KMS-11 (cell line): ENCODE measurements around the gene IL22RA2.

Experiments used
- H2AFZ ChIP-seq: fragments of 200-600 bp; sonication (generic); 2 replicates; pipeline ENCODE4 v1.6.1; 2016; ENCODE audit warnings: antibody characterized with exemption, mixed run types, low read depth
- H3K27ac ChIP-seq: fragments of 200-600 bp; sonication (generic); 2 replicates; pipeline ENCODE4 v1.6.1; 2016; ENCODE audit warnings: mild to moderate bottlenecking, mixed run types
- H3K27me3 ChIP-seq: fragments of 200-600 bp; sonication (generic); 2 replicates; pipeline ENCODE4 v1.6.1; 2017; ENCODE audit warnings: mild to moderate bottlenecking, low read depth, mixed run types, moderate library complexity; ENCODE audit not compliant: insufficient read depth
- H3K36me3 ChIP-seq: fragments of 200-600 bp; sonication (generic); 2 replicates; pipeline ENCODE4 v1.6.1; 2017; ENCODE audit warnings: mild to moderate bottlenecking, mixed run types; ENCODE audit not compliant: insufficient read depth
- H3K4me1 ChIP-seq: fragments of 200-600 bp; sonication (generic); 2 replicates; pipeline ENCODE4 v1.6.1; 2016; ENCODE audit warnings: mild to moderate bottlenecking, low read depth, mixed run types; ENCODE audit not compliant: poor library complexity, severe bottlenecking
- H3K4me2 ChIP-seq: fragments of 200-600 bp; sonication (generic); 2 replicates; pipeline ENCODE4 v1.7.0; 2016; ENCODE audit warnings: mild to moderate bottlenecking, mixed run types
- H3K4me3 ChIP-seq: fragments of 200-600 bp; sonication (generic); IDR thresholded peaks from 2 replicates; pipeline ENCODE4 v1.6.1; 2017; ENCODE audit warnings: low read depth, low read length, mixed read lengths; ENCODE audit not compliant: insufficient read depth
- H3K79me2 ChIP-seq: fragments of 200-600 bp; sonication (generic); 2 replicates; pipeline ENCODE4 v1.6.1; 2016; ENCODE audit warnings: low read depth, mixed run types; ENCODE audit not compliant: insufficient read depth
- H3K9ac ChIP-seq: fragments of 200-600 bp; sonication (generic); 2 replicates; pipeline ENCODE4 v1.6.1; 2016; ENCODE audit warnings: mild to moderate bottlenecking, mixed run types
- H4K20me1 ChIP-seq: fragments of 200-600 bp; sonication (generic); 2 replicates; pipeline ENCODE4 v1.6.1; 2016; ENCODE audit warnings: mild to moderate bottlenecking, mixed run types; ENCODE audit not compliant: insufficient read depth
- TF ChIP-seq, protein P1 (sequence below): fragments of 200-600 bp; sonication (generic); conservative IDR thresholded peaks from 2 replicates; pipeline ENCODE4 v1.6.1; 2017; ENCODE audit warnings: low read depth, mild to moderate bottlenecking, antibody characterized with exemption, low read length, moderate library complexity, mixed read lengths

Gene IL22RA2

DNA sequence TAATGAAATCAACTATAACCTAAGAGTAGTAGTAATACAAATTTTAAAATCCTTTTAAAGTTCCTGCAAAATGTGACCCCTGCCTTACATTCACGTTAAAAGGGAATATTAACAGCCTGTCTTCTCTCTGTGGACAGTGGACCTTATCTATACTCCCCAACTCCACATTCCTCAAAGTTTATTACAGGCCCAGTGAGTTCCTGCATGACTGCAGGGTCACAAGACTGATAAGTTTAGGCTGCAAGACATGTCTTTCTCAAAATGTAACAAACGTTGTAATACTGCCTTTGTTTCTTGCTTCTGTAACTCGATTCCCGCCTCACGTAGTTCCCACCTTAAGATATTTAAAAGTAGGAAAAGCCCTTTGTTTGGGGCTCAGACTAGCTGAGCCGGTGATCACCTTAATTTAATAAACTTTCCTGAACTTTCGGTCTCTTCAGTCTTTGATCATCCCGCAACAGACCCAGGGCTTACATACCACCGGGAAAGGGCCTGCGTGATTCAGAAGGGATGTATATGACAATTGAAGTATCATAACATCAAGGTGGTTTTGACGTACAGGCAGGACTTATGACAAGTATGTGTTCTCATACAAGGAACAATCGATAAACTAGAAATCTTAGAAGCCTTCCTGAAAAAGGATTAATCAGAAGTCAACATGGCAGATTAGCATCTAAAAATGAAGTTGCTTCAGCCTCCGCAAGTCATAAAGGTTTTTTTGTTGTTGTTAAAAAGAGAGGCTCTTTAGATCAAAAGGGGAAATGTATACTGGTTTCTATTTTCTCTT, 3.0 kb downstream of the IL22RA2 start:
- TF ChIP-seq, protein P1, sequence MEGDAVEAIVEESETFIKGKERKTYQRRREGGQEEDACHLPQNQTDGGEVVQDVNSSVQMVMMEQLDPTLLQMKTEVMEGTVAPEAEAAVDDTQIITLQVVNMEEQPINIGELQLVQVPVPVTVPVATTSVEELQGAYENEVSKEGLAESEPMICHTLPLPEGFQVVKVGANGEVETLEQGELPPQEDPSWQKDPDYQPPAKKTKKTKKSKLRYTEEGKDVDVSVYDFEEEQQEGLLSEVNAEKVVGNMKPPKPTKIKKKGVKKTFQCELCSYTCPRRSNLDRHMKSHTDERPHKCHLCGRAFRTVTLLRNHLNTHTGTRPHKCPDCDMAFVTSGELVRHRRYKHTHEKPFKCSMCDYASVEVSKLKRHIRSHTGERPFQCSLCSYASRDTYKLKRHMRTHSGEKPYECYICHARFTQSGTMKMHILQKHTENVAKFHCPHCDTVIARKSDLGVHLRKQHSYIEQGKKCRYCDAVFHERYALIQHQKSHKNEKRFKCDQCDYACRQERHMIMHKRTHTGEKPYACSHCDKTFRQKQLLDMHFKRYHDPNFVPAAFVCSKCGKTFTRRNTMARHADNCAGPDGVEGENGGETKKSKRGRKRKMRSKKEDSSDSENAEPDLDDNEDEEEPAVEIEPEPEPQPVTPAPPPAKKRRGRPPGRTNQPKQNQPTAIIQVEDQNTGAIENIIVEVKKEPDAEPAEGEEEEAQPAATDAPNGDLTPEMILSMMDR: no peak
- Histone ChIP-seq H3K79me2 (no peaks in the 10 kb centered on the region), H4K20me1 (no peaks in the 10 kb centered on the region), H3K9ac (no peak overlapping the region), H3K27ac (no peak overlapping the region), H3K4me2 (no peak overlapping the region), H2AFZ (no peak overlapping the region), H3K4me3 (no peak overlapping the region), H3K27me3 (no peaks in the 10 kb centered on the region), H3K36me3 (no peaks in the 10 kb centered on the region), H3K4me1 (peaks cover 21% of the 10 kb centered on the region)

DNA sequence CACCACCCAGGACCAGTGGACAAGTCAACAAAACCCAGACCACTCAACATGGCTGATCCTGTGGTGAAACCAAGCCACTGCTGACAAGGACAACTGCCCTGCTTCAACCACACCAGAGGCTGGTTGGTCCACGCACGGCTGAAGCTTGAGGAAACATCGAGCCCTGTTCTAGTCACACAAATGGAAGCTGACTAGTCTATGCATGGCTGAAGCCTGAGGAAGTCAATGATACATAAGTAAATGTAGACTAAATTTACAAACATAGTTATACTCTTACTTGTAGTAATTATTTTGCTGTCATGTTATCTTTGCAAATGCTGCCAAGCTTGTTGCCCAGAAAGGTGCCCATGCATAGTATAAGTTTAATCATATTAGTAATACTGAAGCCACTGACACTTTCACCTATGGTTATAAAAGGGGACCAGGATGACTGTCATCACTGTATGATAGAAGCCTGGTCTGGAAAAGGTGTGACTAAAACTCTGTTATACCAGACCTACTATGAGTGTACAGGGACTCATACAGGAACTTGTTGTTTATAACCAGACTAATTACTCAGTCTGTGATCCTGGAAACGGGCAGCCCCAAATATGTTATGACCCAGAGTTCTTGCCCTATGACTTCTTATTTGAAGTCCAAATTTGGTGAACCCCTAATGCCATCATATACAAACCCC, 5.6 kb downstream of the IL22RA2 start:
- Histone ChIP-seq H3K9ac (no peak overlapping the region), H3K79me2 (no peaks in the 10 kb centered on the region), H3K4me2 (no peak overlapping the region), H3K4me1 (peaks cover 40% of the 10 kb centered on the region), H3K27me3 (no peaks in the 10 kb centered on the region), H2AFZ (no peak overlapping the region), H3K36me3 (no peaks in the 10 kb centered on the region), H4K20me1 (0 out of 2 replicates have a peak, but pooled peaks cover 3% of the 10 kb centered on the region), H3K27ac (no peak overlapping the region), H3K4me3 (no peak overlapping the region)
- TF ChIP-seq, protein P1: no peak

DNA sequence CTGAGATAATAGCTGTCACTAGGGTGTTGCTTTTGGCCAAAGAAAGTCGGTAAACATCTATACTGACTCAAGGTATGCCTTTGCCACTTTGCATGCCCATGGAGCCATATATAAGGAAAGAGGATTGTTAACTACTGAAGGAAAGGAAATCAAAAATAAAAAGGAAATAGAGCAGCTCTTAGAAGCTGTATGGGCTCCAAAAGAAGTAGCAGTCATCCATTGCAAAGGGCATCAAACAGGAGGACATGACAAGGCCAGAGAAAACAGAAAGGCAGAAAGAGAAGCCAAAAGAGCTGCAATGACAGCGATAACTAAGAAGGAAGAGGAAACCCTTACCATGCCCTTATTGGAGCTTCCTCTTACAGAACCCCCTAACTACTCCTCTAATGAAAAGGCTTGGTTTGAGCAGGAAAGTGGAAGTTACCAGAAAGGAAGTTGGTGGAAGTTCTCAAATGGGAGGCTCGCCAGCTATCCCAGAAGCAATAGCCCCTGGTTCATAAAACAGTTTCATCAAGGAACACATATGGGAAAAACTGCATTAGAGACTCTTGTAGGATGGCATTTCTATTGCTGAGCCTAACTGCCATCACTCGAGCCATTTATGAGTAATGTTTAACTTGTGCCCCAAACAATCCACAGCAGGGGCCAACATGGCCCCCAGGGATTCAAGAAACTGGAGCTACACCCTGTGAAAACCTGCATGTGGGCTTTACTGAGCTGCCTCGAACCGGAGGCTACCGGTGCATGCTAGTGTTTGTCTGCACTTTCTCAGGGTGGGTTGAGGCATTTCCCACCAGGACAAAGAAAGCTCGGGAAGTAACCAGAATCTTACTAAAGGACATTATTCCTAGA, 7.0 kb downstream of the IL22RA2 start:
- Histone ChIP-seq H4K20me1 (0 out of 2 replicates have a peak, but pooled peaks cover 3% of the 10 kb centered on the region), H3K9ac (no peak overlapping the region), H3K27ac (peak overlapping the region; percentile 53), H3K36me3 (no peaks in the 10 kb centered on the region), H3K4me3 (no peak overlapping the region), H2AFZ (peak overlapping the region; percentile 24; the same call in 1 of the 2 replicates), H3K4me1 (peaks cover 40% of the 10 kb centered on the region), H3K79me2 (no peaks in the 10 kb centered on the region), H3K27me3 (no peaks in the 10 kb centered on the region), H3K4me2 (peak overlapping the region; percentile 84)
- TF ChIP-seq, protein P1: peak; percentile 48; the same call in 1 of the 2 replicates
